Renal pelvis (tissue), 4 donors: ENCODE measurements around the gene CNOT9. TPM values are rescaled to one million over a fixed set of nuclear protein-coding genes. Genes with fewer than 3 reads are reported as not detected.

Source experiments
- DNase-seq: peaks from one replicate; pipeline ENCODE4 v3.0.0-alpha.2; 2013
- polyA plus RNA-seq, 3 donors: library from polyadenylated mRNA; unstranded; fragments of 120-200 nt; gene quantifications; one replicate each; pipeline ENCODE4 v1.2.1, GENCODE V29; 2013; ENCODE audit not compliant: insufficient read length in 3 of 3

CNOT9 gene
- polyA plus RNA-seq, 3 donors: 47.2 to 57.9 (median 57.1) TPM

DNA sequence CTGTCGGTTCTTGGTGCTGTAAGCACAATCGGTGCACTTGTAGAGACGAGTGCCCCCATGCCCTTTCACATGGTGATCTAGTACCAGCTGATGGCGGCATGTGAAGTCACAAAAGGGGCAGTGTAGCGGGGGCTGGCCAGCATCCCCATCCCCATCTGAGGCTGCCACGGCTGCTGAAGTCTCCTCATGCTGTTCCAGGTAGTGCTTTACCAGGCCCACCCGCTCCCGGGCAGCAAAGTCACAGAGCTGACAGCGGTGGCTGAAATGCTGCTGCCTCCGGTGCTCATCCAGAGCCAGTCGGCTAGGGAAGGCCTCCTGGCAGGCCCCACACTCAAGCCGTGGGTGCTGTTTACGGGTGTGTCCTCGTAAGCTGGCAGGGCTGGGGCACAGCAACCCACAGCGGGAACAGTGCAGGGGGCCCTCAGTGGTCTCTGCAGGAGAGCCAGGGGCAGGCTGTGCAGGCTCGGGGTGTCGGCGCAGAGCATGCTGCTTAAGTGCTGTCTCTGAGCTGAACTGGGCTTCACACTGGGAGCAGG, 73.5 kb downstream of the CNOT9 start:
- DNase-seq: no peak

DNA sequence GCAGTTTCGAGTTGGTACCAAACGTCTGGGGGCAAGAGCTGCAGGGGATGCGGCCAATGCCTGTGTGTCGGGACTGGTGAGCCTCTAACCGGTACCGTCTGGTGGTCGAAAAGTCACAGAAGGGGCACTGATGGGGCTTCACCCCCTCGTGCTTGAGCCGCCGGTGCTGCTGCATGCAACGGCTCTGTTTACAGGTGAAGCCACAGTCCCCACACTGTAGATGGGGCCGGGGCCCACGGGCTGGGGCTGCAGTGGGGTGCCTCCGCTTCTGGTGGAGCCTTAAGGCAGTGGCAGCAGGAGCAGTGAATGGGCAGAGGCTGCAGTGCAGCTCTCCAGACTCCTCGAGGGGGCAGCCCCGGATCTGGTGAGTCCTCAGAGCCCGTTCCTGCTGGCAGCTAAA, 74.1 kb downstream of the CNOT9 start:
- no peak for DNase-seq

DNA sequence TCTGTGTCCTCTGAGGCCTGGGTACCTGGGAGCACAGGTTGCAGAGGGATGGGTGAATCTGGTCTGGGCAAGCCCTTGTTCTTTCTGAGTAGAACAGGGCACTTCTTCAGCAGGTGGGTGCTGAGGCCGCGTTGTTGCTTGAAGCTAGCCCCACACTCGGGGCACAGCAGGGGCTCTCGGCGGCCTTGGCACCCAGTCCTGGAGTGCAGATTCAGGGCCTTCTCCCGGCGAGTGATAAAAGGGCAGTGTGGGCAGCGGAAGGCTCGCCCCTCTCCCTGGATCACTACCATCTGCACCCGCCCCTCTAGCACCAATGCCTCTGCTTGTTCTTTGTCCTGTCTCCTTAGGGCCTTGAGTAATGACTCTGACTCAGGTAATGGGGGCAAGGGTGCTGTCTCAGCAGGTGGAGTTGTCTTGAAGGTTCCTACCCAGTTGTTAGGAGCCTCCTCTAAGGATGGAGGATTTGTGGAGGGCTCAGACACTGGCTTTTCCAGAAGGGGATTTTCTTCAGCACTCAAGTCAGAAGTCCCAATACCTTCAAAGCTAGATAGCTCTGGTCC, 75.2 kb downstream of the CNOT9 start:
- DNase-seq: no peak

- DNase-seq: no peak
Observed at GRCh38 chr2:218644721-218645120, 76.1 kb downstream of the CNOT9 start.

- no peak for DNase-seq
Observed at GRCh38 chr2:218645126-218645525, 76.5 kb downstream of the CNOT9 start.

Other genes starting within 250 kb of the CNOT9 start
- 1 to 10 TPM; 5.6 to 7.6 (median 6.2) TPM for gene CATIP, start 212.0 kb upstream of the CNOT9 start, polyA plus RNA-seq
- gene SLC11A1, start 186.6 kb upstream of the CNOT9 start, polyA plus RNA-seq: 1 to 10 TPM in 1 of 3 donors, under 1 TPM in 2; 0.87 to 1.6 (median 0.99) TPM
- gene CTDSP1, start 169.0 kb upstream of the CNOT9 start, polyA plus RNA-seq: 100 to 1,000 TPM; 155 to 174 (median 165) TPM
- 10 to 100 TPM; 22.8 to 40.0 (median 32.8) TPM for gene VIL1, start 149.7 kb upstream of the CNOT9 start, polyA plus RNA-seq
- 10 to 100 TPM; 16.1 to 22.6 (median 16.4) TPM for gene USP37, start 488 bp upstream of the CNOT9 start, polyA plus RNA-seq
- gene PLCD4, start 39.1 kb downstream of the CNOT9 start, polyA plus RNA-seq: 10 to 100 TPM in 1 of 3 donors, 1 to 10 TPM in 2; 8.2 to 10.1 (median 9.6) TPM
- gene ZNF142, start 90.8 kb downstream of the CNOT9 start, polyA plus RNA-seq: 10 to 100 TPM; 18.9 to 25.3 (median 20.8) TPM
- 10 to 100 TPM; 53.9 to 61.2 (median 56.5) TPM for gene BCS1L, start 90.8 kb downstream of the CNOT9 start, polyA plus RNA-seq
- 10 to 100 TPM; 43.4 to 45.9 (median 45.3) TPM for gene RNF25, start 103.2 kb downstream of the CNOT9 start, polyA plus RNA-seq
- 100 to 1,000 TPM in 2 of 3 donors, 10 to 100 TPM in 1; 65.8 to 113 (median 107) TPM for gene STK36, start 103.2 kb downstream of the CNOT9 start, polyA plus RNA-seq
- gene TTLL4, start 142.0 kb downstream of the CNOT9 start, polyA plus RNA-seq: 10 to 100 TPM; 30.6 to 44.1 (median 40.2) TPM
- 10 to 100 TPM; 48.3 to 63.2 (median 59.1) TPM for gene CYP27A1, start 213.3 kb downstream of the CNOT9 start, polyA plus RNA-seq